HepG2 (cell line): ENCODE measurements around the gene STAP2. TPM values are rescaled to one million over a fixed set of nuclear protein-coding genes. Genes with fewer than 3 reads are reported as not detected.
"Not testable (repeated sequence)": the region's sequence is repeated elsewhere in the genome, so short reads cannot be mapped to it uniquely, and the experiment has no call there.

Experiments
- ATAC-seq: fragments of 200-7000 bp; cut with Tn5 transposase; 3 replicates; pipeline ENCODE4 v1.9.1; 2020; ENCODE audit warnings: mild to moderate bottlenecking, moderate library complexity
- BruUV-seq: library from RNA; stranded (reverse); fragments of 400-500 nt; replicated peaks from 2 replicates; lab custom pipeline; 2021; lab: Mats Ljungman, UMichigan
- CTCF ChIA-PET: fragments of 300-600 bp; formaldehyde crosslinking; extraction: SDS; loops from one replicate; lab custom pipeline; 2021; ENCODE audit warnings: low total read pairs, inconsistent platforms, low intra/inter-chr PET ratio; lab: Yijun Ruan, JAX
- POLR2A ChIA-PET: fragments of 350-600 bp; sonication (Branson Sonifier 250); formaldehyde crosslinking; loops from one replicate; lab custom pipeline; 2020; ENCODE audit warnings: antibody characterized with exemption, inconsistent platforms; lab: Yijun Ruan, JAX
- DNase-seq: peaks from one replicate; pipeline ENCODE4 v3.0.0-alpha.2; 2015; ENCODE audit warnings: low spot score
- FAIRE-seq: peaks from 3 replicates; lab custom pipeline; 2011; peaks lifted over from hg19 to GRCh38; lab: Jason Lieb, UNC
- H2AFZ ChIP-seq: one replicate; pipeline ENCODE4 v1.6.1; 2011; ENCODE audit warnings: low read length, inconsistent platforms
- H3K27ac ChIP-seq: fragments of 300-600 bp; 3 replicates; pipeline ENCODE4 v1.8.0; 2011; ENCODE audit warnings: mixed run types, mild to moderate bottlenecking, mixed read lengths, low read length, inconsistent platforms; ENCODE audit not compliant: insufficient read depth; ENCODE audit errors: extremely low read length
- H3K27me3 ChIP-seq, 2 experiments: fragments of 200-600 bp in 1 of 2; 2 replicates in 1 of 2; 3 replicates in 1 of 2; pipeline versions ENCODE4 v1.6.0 to v1.8.0; 2011; ENCODE audit warnings: low read length in 2 of 2, mild to moderate bottlenecking in 2 of 2, moderate library complexity in 2 of 2, inconsistent platforms in 1 of 2; ENCODE audit not compliant: insufficient read depth in 2 of 2, control insufficient read depth in 1 of 2
- H3K36me3 ChIP-seq, 2 experiments: fragments of 200-600 bp in 1 of 2; replicated peaks in 1 of 2; 2 replicates in 1 of 2; 3 replicates in 1 of 2; pipeline versions ENCODE4 v1.5.1 to v1.8.0; 2011; ENCODE audit warnings: low read length in 2 of 2, inconsistent platforms in 1 of 2; ENCODE audit not compliant: insufficient read depth in 2 of 2, control insufficient read depth in 1 of 2
- H3K4me1 ChIP-seq: 2 replicates; pipeline ENCODE4 v1.5.1; 2012; ENCODE audit warnings: low read length, inconsistent platforms; ENCODE audit not compliant: insufficient read depth
- H3K4me2 ChIP-seq: 2 replicates; pipeline ENCODE4 v1.6.0; 2011; ENCODE audit warnings: low read depth, low read length, inconsistent platforms
- H3K4me3 ChIP-seq, 3 experiments: fragments of 200-600 bp in 1 of 3; sonication (generic), shearing (Covaris generic) in 1 of 3; replicated peaks in 1 of 3; 2 replicates each; pipeline ENCODE4 v1.5.1; 2011 to 2016; ENCODE audit warnings: low read length in 3 of 3, inconsistent platforms in 2 of 3, low read depth in 2 of 3, mild to moderate bottlenecking in 2 of 3, control low read depth in 1 of 3, mixed read lengths in 1 of 3; ENCODE audit not compliant: insufficient read depth in 1 of 3
- H3K79me2 ChIP-seq: one replicate; pipeline ENCODE4 v1.6.1; 2011; ENCODE audit warnings: low read length, inconsistent platforms; ENCODE audit not compliant: insufficient read depth
- H3K9ac ChIP-seq: 2 replicates; pipeline ENCODE4 v1.6.0; 2011; ENCODE audit warnings: mild to moderate bottlenecking, low read depth, low read length, inconsistent platforms; ENCODE audit not compliant: insufficient read depth
- H3K9me3 ChIP-seq: 2 replicates; pipeline ENCODE4 v1.5.1; 2012; ENCODE audit warnings: mild to moderate bottlenecking, low read length
- H4K20me1 ChIP-seq: 2 replicates; pipeline ENCODE4 v1.6.0; 2011; ENCODE audit warnings: inconsistent platforms, mild to moderate bottlenecking, low read length, moderate library complexity; ENCODE audit not compliant: insufficient read depth
- AKNA ChIP-seq: sonication (generic); formaldehyde crosslinking; IDR thresholded peaks from 2 replicates; pipeline ENCODE4 v1.4.0; 2020; ENCODE audit warnings: missing genetic modification reagents, borderline replicate concordance
- FOSL1 ChIP-seq: sonication (generic); formaldehyde crosslinking; IDR thresholded peaks from 2 replicates; pipeline ENCODE4 v1.9.0; 2021; ENCODE audit warnings: missing genetic modification reagents, borderline replicate concordance
- FOXK1 ChIP-seq: sonication (generic); formaldehyde crosslinking; IDR thresholded peaks from 2 replicates; pipeline ENCODE4 v1.4.0; 2020; ENCODE audit warnings: low read depth, missing genetic modification reagents, borderline replicate concordance
- HNRNPLL ChIP-seq: fragments of 200-400 bp; formaldehyde crosslinking; IDR thresholded peaks from 2 replicates; pipeline ENCODE4 v1.6.1; 2017; ENCODE audit warnings: mild to moderate bottlenecking, low read depth, low read length; ENCODE audit not compliant: poor library complexity, severe bottlenecking
- IKZF1 ChIP-seq: fragments of 450-650 bp; IDR thresholded peaks from 2 replicates; pipeline ENCODE4 v1.7.1; 2016
- NFIC ChIP-seq: IDR thresholded peaks from 2 replicates; pipeline ENCODE4 v1.6.1; 2012; ENCODE audit warnings: mild to moderate bottlenecking, low read length, inconsistent platforms
- POGK ChIP-seq: sonication (generic); formaldehyde crosslinking; conservative IDR thresholded peaks from 2 replicates; pipeline ENCODE4 v1.8.0; 2022; ENCODE audit warnings: mild to moderate bottlenecking, moderate library complexity, missing genetic modification reagents
- POLR2AphosphoS5 ChIP-seq: IDR thresholded peaks from 2 replicates; pipeline ENCODE4 v1.6.1; 2012; ENCODE audit warnings: low read depth, low read length
- SETDB1 ChIP-seq: sonication (generic); formaldehyde crosslinking; IDR thresholded peaks from 2 replicates; pipeline ENCODE4 v1.5.1; 2020; ENCODE audit warnings: missing genetic modification reagents, mild to moderate bottlenecking, borderline replicate concordance
- ZMYM3 ChIP-seq: sonication (generic); formaldehyde crosslinking; IDR thresholded peaks from 2 replicates; pipeline ENCODE4 v1.5.1; 2020; ENCODE audit warnings: mild to moderate bottlenecking, missing genetic modification reagents
- ZNF17 ChIP-seq: sonication (generic); formaldehyde crosslinking; IDR thresholded peaks from 2 replicates; pipeline ENCODE4 v1.5.0; 2020; ENCODE audit warnings: mild to moderate bottlenecking, missing genetic modification reagents
- WGBS: methylation state at CpG from one replicate; pipeline ENCODE4 v1.1.6; 2017; ENCODE audit warnings: low lambda C conversion rate; 5-methylcytosine and 5-hydroxymethylcytosine counted together
- in situ Hi-C: cut with HindIII; loops from 2 replicates; pipeline ENCODE4 v1.10.0; 2017; ENCODE audit warnings: low pct_unique_long_range_greater_than_20kb; ENCODE audit not compliant: extremely low pct_ligation_motif_present
- intact Hi-C: fragments of 100-400 bp; cut with micrococcal nuclease; formaldehyde crosslinking; loops from one replicate; pipeline ENCODE4 v1.10.0; 2022; ENCODE audit not compliant: unreplicated experiment
- polyA plus RNA-seq, 8 experiments: library from polyadenylated mRNA; depleted of rRNA in 3 of 8; stranded (reverse) in 7 of 8; unstranded in 1 of 8; fragments of >200 nt; fragmentation: Illumina TruSeq in 4 of 8; extraction: Trizol in 4 of 8; gene quantifications; 2 replicates each; pipeline versions ENCODE4 v1.2.1 to v1.2.3, GENCODE V29; 2011 to 2016; ENCODE audit warnings: low read depth in 4 of 8, missing spikeins in 1 of 8, mixed read lengths in 1 of 8; ENCODE audit not compliant: insufficient read depth in 1 of 8
- total RNA-seq, 5 experiments: library from RNA; depleted of rRNA; stranded (reverse); fragments of >200 nt; fragmentation: Illumina TruSeq; extraction: Trizol; gene quantifications; 2 replicates each; pipeline ENCODE4 v1.2.3, GENCODE V29; 2016; ENCODE audit warnings: low read depth in 1 of 5

The STAP2 gene
- total and polyA plus RNA-seq, 2 of the 13 experiments (the other 11 are each of a cell fraction or from before 2014, with no cell fraction given) = 39.0 to 43.7 TPM

- no peak for TF ChIP-seq FOXK1 (CRISPR knock-in tag)
- no peak for TF ChIP-seq SETDB1 (CRISPR knock-in tag)
- no peak for TF ChIP-seq IKZF1
- TF ChIP-seq HNRNPLL = no peak
- TF ChIP-seq FOSL1 (CRISPR knock-in tag) = no peak
- TF ChIP-seq AKNA = no peak
Measured at GRCh38 chr19:4350726-4351125, 12.1 kb upstream of the STAP2 start (continued).

GRCh38 chr19:4350111-4350510 is 11.5 kb upstream of the STAP2 start:
- H3K4me3 ChIP-seq = no peak overlapping the region
- TF ChIP-seq ZNF17 (CRISPR knock-in tag) (no peak), ZMYM3 (CRISPR knock-in tag) (peak; percentile 58; the same call in 1 of the 2 replicates), NFIC (no peak), POGK (CRISPR knock-in tag) (no peak), POLR2AphosphoS5 (no peak)
- H3K9me3 ChIP-seq = no peaks in the 10 kb centered on the region
- peaks cover 8% of the 10 kb centered on the region for H3K4me1 ChIP-seq
- no peak overlapping the region for H2AFZ ChIP-seq
- no peaks in the 10 kb centered on the region for H4K20me1 ChIP-seq
- no peak overlapping the region for H3K27ac ChIP-seq
- intact Hi-C loops = no loop called here
- 90% methylated on average over 8 of the region's 8 CpGs for WGBS
- no peak overlapping the region for H3K9ac ChIP-seq
- H3K4me2 ChIP-seq = no peak overlapping the region
- DNase-seq = no peak
- BruUV-seq = no TSS peak
- no peaks in the 10 kb centered on the region for H3K27me3 ChIP-seq
- 0 out of 5 replicates have a peak, but pooled peaks cover 0 to 7% of the 10 kb centered on the region in 2 experiments for H3K36me3 ChIP-seq
- in situ Hi-C loops = loop anchor here (5.0 kb wide), 1 partner anchor 83 kb away; no protein-coding TSS in a partner anchor
- no peaks in the 10 kb centered on the region for H3K79me2 ChIP-seq
- no peak for ATAC-seq
- FAIRE-seq = no peak
- CTCF ChIA-PET = interaction anchor here (1.6 kb wide), 1 partner anchor 83 kb away, joined by 3 read pairs; no protein-coding TSS in a partner anchor
- POLR2A ChIA-PET = no interaction called here

- POLR2A ChIA-PET, H3K9ac ChIP-seq, ATAC-seq, BruUV-seq, H3K4me3 ChIP-seq, H3K9me3 ChIP-seq, H3K27ac ChIP-seq, DNase-seq, intact Hi-C loops, H3K79me2 ChIP-seq, H3K4me2 ChIP-seq, H3K27me3 ChIP-seq, FAIRE-seq, H3K36me3 ChIP-seq, in situ Hi-C loops, H4K20me1 ChIP-seq, H2AFZ ChIP-seq: not testable (repeated sequence)
- CTCF ChIA-PET = interaction anchor here (1.6 kb wide), 1 partner anchor 82 kb away, joined by 3 read pairs; no protein-coding TSS in a partner anchor
- H3K4me1 ChIP-seq = peaks cover 16% of the 10 kb centered on the region
- 97% methylated on average over 15 of the region's 16 CpGs for WGBS
Measured at GRCh38 chr19:4349225-4349624, 10.6 kb upstream of the STAP2 start.
